PC-3 (cell line): ENCODE results near the gene HDGFL2. TPM values are rescaled to one million over a fixed set of nuclear protein-coding genes. Genes with fewer than 3 reads are reported as not detected.

Experiments
- ATAC-seq: fragments of 200-7000 bp; cut with Tn5 transposase; 2 replicates; pipeline ENCODE4 v1.9.1; 2020; ENCODE audit warnings: mild to moderate bottlenecking, moderate library complexity
- BruUV-seq: library from RNA; stranded (reverse); fragments of 400-500 nt; replicated peaks from 2 replicates; lab custom pipeline; 2021; lab: Mats Ljungman, UMichigan
- CTCF ChIA-PET: fragments of 300-600 bp; sonication (Branson Sonifier 250); formaldehyde crosslinking; loops from one replicate; lab custom pipeline; 2022; ENCODE audit warnings: antibody characterized with exemption; lab: Charles Lee
- POLR2A ChIA-PET: fragments of 300-600 bp; sonication (Branson Sonifier 250); formaldehyde crosslinking; loops from one replicate; lab custom pipeline; 2022; ENCODE audit warnings: antibody characterized with exemption; ENCODE audit not compliant: unreplicated experiment; lab: Charles Lee
- DNase-seq: peaks from one replicate; pipeline ENCODE4 v3.0.0-alpha.2; 2015
- H2AFZ ChIP-seq: fragments of 300-600 bp; sonication (generic); 2 replicates; pipeline ENCODE4 v1.6.0; 2016; ENCODE audit warnings: antibody characterized with exemption, low read length
- H3F3A ChIP-seq: fragments of 300-600 bp; sonication (generic); one replicate; pipeline ENCODE4 v1.6.0; 2017; ENCODE audit warnings: antibody characterized with exemption, low read length, control low read depth, mild to moderate bottlenecking; ENCODE audit not compliant: unreplicated experiment
- H3K27ac ChIP-seq: fragments of 300-600 bp; sonication (generic); 2 replicates; pipeline ENCODE4 v1.5.1; 2016; ENCODE audit warnings: mild to moderate bottlenecking, low read length
- H3K27me3 ChIP-seq: fragments of 300-600 bp; sonication (generic); 2 replicates; pipeline ENCODE4 v1.6.1; 2016; ENCODE audit warnings: low read length, mixed read lengths
- H3K36me3 ChIP-seq: fragments of 300-600 bp; sonication (generic); 2 replicates; pipeline ENCODE4 v1.6.1; 2016; ENCODE audit warnings: low read depth, mixed run types, low read length, mixed read lengths
- H3K4me1 ChIP-seq: fragments of 300-600 bp; sonication (generic); 2 replicates; pipeline ENCODE4 v1.5.1; 2016; ENCODE audit warnings: low read length; ENCODE audit not compliant: insufficient read depth
- H3K4me2 ChIP-seq: fragments of 300-600 bp; sonication (generic); 2 replicates; pipeline ENCODE4 v1.6.0; 2016; ENCODE audit warnings: low read length
- H3K4me3 ChIP-seq: fragments of 300-600 bp; sonication (generic); 2 replicates; pipeline ENCODE4 v1.5.1; 2016; ENCODE audit warnings: mild to moderate bottlenecking, low read length, mixed read lengths
- H3K79me2 ChIP-seq: fragments of 300-600 bp; sonication (generic); 2 replicates; pipeline ENCODE4 v1.6.1; 2017; ENCODE audit warnings: low read length, mixed read lengths
- H3K9ac ChIP-seq: fragments of 300-600 bp; sonication (generic); 2 replicates; pipeline ENCODE4 v1.6.0; 2016; ENCODE audit warnings: mild to moderate bottlenecking, low read length
- H3K9me2 ChIP-seq: fragments of 300-600 bp; sonication (generic); replicated peaks from 2 replicates; pipeline ENCODE4 v1.6.1; 2016; ENCODE audit warnings: mixed run types, low read length, mixed read lengths
- H3K9me3 ChIP-seq: fragments of 300-600 bp; sonication (generic); 2 replicates; pipeline ENCODE4 v1.6.1; 2016; ENCODE audit warnings: low read length, mixed read lengths
- H4K20me1 ChIP-seq: fragments of 300-600 bp; sonication (generic); 2 replicates; pipeline ENCODE4 v1.6.1; 2016; ENCODE audit warnings: low read length, mixed read lengths
- EZH2 ChIP-seq: fragments of 300-600 bp; sonication (generic); IDR thresholded peaks from one replicate; pipeline ENCODE4 v1.6.1; 2017; ENCODE audit warnings: antibody characterized with exemption, mild to moderate bottlenecking, low read length; ENCODE audit not compliant: unreplicated experiment
- EZH2phosphoT487 ChIP-seq: fragments of 300-600 bp; sonication (generic); IDR thresholded peaks from 2 replicates; pipeline ENCODE4 v1.6.1; 2018; ENCODE audit warnings: mild to moderate bottlenecking, antibody characterized with exemption, low read length, borderline replicate concordance
- intact Hi-C: fragments of 100-400 bp; cut with micrococcal nuclease; formaldehyde crosslinking; loops from 2 replicates; pipeline ENCODE4 v1.9.0; 2023
- total RNA-seq: library from RNA; depleted of rRNA; stranded (reverse); fragments of >200 nt; gene quantifications from 2 replicates; pipeline ENCODE4 v1.2.3, GENCODE V29; 2014
- TF ChIP-seq, protein P1 (sequence below): fragments of 300-600 bp; sonication (generic); conservative IDR thresholded peaks from 2 replicates; pipeline ENCODE4 v1.5.1; 2017; ENCODE audit warnings: antibody characterized with exemption, low read depth, mild to moderate bottlenecking, low read length

Gene HDGFL2
- total RNA-seq, 1 experiment from 2014 or later, result 111 TPM

DNA sequence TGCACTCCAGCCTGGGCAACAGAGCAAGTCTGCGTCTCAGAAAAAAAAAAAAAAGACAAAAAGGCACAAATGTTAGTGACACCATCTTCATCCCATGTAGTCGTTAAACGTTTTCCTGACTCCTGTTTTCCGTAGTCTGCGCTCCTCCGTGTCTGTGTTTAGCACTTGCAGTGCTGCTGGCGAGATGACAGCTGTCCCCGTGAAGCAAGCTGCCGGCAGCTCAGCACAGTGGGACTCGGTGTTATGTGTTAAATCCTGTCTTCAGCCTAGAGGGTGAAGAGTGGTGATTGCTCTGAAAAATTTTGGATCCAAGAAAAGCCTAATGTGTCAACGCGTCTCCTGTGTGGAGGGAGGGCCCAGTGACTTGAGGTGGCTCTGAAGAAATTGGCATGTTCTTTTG lies 32.9 kb upstream of the HDGFL2 start:
- TF ChIP-seq EZH2, result no peak
- TF ChIP-seq, protein P1, sequence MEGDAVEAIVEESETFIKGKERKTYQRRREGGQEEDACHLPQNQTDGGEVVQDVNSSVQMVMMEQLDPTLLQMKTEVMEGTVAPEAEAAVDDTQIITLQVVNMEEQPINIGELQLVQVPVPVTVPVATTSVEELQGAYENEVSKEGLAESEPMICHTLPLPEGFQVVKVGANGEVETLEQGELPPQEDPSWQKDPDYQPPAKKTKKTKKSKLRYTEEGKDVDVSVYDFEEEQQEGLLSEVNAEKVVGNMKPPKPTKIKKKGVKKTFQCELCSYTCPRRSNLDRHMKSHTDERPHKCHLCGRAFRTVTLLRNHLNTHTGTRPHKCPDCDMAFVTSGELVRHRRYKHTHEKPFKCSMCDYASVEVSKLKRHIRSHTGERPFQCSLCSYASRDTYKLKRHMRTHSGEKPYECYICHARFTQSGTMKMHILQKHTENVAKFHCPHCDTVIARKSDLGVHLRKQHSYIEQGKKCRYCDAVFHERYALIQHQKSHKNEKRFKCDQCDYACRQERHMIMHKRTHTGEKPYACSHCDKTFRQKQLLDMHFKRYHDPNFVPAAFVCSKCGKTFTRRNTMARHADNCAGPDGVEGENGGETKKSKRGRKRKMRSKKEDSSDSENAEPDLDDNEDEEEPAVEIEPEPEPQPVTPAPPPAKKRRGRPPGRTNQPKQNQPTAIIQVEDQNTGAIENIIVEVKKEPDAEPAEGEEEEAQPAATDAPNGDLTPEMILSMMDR, result no peak
- TF ChIP-seq EZH2phosphoT487, result no peak
- no peak overlapping the region for H2AFZ ChIP-seq
- ATAC-seq, result no peak
- no peaks in the 10 kb centered on the region for H4K20me1 ChIP-seq
- no peak overlapping the region for H3K4me2 ChIP-seq
- no peak overlapping the region for H3K27ac ChIP-seq
- ChIA-PET CTCF (no interaction called here), POLR2A (no interaction called here)
- DNase-seq, result no peak
- H3K9me2 ChIP-seq, result no peaks in the 10 kb centered on the region
- H3K4me3 ChIP-seq, result no peak overlapping the region
- H3K9me3 ChIP-seq, result no peaks in the 10 kb centered on the region
- no peaks in the 10 kb centered on the region for H3F3A ChIP-seq
- no TSS peak for BruUV-seq
- H3K79me2 ChIP-seq, result no peaks in the 10 kb centered on the region
- no peak overlapping the region for H3K9ac ChIP-seq
- no peaks in the 10 kb centered on the region; the same call in 1 of the 2 replicates for H3K36me3 ChIP-seq
- H3K27me3 ChIP-seq, result no peaks in the 10 kb centered on the region
- intact Hi-C loops, result no loop called here
- H3K4me1 ChIP-seq, result no peaks in the 10 kb centered on the region

DNA sequence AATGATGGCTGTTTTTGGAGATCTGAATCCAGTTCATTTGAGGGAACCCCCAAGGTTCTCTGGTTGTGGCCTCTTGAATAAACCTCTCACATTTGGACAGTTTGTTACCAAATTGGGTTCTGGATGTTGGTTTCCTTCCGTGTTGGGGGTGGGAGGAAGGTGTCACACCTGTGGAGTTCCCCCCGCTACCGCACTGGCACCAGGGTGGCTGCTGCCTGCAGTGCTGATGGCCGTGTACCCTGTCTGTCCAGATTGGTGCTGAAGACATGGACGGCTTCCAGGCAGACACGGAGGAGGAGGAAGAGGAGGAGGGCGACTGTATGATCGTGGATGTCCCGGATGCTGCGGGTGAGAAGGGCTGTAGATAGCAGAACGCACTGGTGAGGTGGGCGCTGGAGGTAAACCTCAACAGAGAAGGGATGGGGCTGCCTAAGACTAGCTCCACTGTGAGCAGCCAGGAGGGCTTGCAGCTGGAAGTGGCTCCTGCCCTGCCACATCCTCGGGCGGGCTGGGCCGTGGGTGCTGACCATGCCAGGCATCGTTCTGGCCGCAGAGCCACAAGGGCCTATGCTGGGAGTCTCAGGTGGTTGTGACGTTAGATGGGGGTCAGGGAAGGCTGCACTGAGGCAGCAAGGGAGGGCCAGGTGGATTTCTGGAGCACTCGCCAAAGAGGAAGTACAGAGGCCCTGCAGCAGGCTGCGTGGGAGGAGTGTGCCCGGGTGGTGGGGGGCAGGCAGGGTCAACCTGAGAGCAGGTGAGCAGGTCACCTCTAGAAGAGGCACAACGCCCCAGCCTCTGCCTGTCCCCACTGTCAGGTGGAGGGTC lies 29.9 kb upstream of the HDGFL2 start:
- intact Hi-C loops, result no loop called here
- Histone ChIP-seq H3K27me3 (no peaks in the 10 kb centered on the region), H3K9me3 (no peaks in the 10 kb centered on the region), H3F3A (no peaks in the 10 kb centered on the region), H3K27ac (no peak overlapping the region), H3K4me2 (no peak overlapping the region), H2AFZ (no peak overlapping the region), H3K36me3 (no peaks in the 10 kb centered on the region), H3K4me1 (no peaks in the 10 kb centered on the region), H3K9me2 (no peaks in the 10 kb centered on the region), H3K4me3 (no peak overlapping the region), H3K9ac (no peak overlapping the region), H4K20me1 (no peaks in the 10 kb centered on the region), H3K79me2 (no peaks in the 10 kb centered on the region)
- BruUV-seq, result no TSS peak
- POLR2A ChIA-PET, result no interaction called here
- CTCF ChIA-PET, result no interaction called here
- DNase-seq (no peak), ATAC-seq (no peak)
- TF ChIP-seq EZH2phosphoT487 (no peak), EZH2 (no peak)
- TF ChIP-seq, protein P1, result no peak

DNA sequence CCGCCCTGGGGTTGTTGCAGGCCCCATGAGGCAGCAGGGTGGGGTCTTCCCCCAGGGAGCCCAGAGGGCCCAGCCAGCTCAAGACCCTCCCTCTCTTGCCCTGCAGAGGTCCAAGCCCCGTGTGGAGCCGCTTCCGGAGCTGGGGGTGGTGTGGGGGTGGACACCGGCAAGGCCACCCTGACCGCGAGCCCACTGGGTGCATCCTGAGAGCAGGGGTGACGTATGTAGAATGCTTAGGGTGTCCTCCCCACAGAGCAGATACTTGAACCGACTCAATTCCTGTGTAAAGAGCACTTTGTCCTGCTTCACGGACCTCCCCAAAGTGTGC lies 29.3 kb upstream of the HDGFL2 start:
- POLR2A ChIA-PET, result no interaction called here
- ATAC-seq (no peak), DNase-seq (no peak)
- no peak overlapping the region for H3K4me3 ChIP-seq
- TF ChIP-seq, protein P1, result no peak
- no peak for TF ChIP-seq EZH2
- no peak for TF ChIP-seq EZH2phosphoT487
- H3K4me2 ChIP-seq, result no peak overlapping the region
- BruUV-seq, result TSS peak; percentile 48
- no peaks in the 10 kb centered on the region for H3K9me2 ChIP-seq
- intact Hi-C loops, result no loop called here
- H3K9ac ChIP-seq, result no peak overlapping the region
- H3K9me3 ChIP-seq, result no peaks in the 10 kb centered on the region
- H3K27ac ChIP-seq, result no peak overlapping the region
- H2AFZ ChIP-seq, result no peak overlapping the region
- H3K27me3 ChIP-seq, result no peaks in the 10 kb centered on the region
- H3F3A ChIP-seq, result no peaks in the 10 kb centered on the region
- CTCF ChIA-PET, result no interaction called here
- no peaks in the 10 kb centered on the region for H3K4me1 ChIP-seq
- no peaks in the 10 kb centered on the region for H3K36me3 ChIP-seq
- no peaks in the 10 kb centered on the region for H4K20me1 ChIP-seq
- no peaks in the 10 kb centered on the region for H3K79me2 ChIP-seq
